Measurements from ENCODE around the gene GOLGA3.
A peak's percentile ranks its signal among the peaks of the same experiment; 100 is the strongest.
"Not testable (repeated sequence)": the region's sequence is repeated elsewhere in the genome, so short reads cannot be mapped to it uniquely, and the experiment has no call there.

The GOLGA3 gene

GRCh38 chr12:132784580-132784979 is 44.1 kb downstream of the GOLGA3 start:
- Mint-ChIP-seq H3K36me3 (peaks cover 7% of the 10 kb centered on the region), H3K4me3 (no peak overlapping the region), H3K4me1 (ENCODE audit: low read depth) (no peaks in the 10 kb centered on the region), H3K27me3 (no peaks in the 10 kb centered on the region), H3K9me3 (ENCODE audit: low read depth) (no peaks in the 10 kb centered on the region), H3K27ac (no peak overlapping the region)

GRCh38 chr12:132783917-132784531 is 44.6 kb downstream of the GOLGA3 start:
- Mint-ChIP-seq H3K27ac (no peak overlapping the region), H3K4me1 (ENCODE audit: low read depth) (no peaks in the 10 kb centered on the region), H3K9me3 (ENCODE audit: low read depth) (no peaks in the 10 kb centered on the region), H3K36me3 (peaks cover 5% of the 10 kb centered on the region), H3K4me3 (no peak overlapping the region), H3K27me3 (no peaks in the 10 kb centered on the region)

- no peaks in the 10 kb centered on the region for H3K27me3 Mint-ChIP-seq
- H3K4me3 Mint-ChIP-seq = no peak overlapping the region
- no peak overlapping the region for H3K27ac Mint-ChIP-seq
- H3K36me3 Mint-ChIP-seq = peaks cover 3% of the 10 kb centered on the region
- H3K4me1 Mint-ChIP-seq (ENCODE audit: low read depth) = no peaks in the 10 kb centered on the region
- H3K9me3 Mint-ChIP-seq (ENCODE audit: low read depth) = no peaks in the 10 kb centered on the region
These were observed 46.7 kb downstream of the GOLGA3 start for GRCh38 chr12:132781938-132782337.

- peaks cover 3% of the 10 kb centered on the region for H3K4me1 Mint-ChIP-seq (ENCODE audit: low read depth)
These were observed 48.8 kb downstream of the GOLGA3 start for GRCh38 chr12:132779781-132780353.

GRCh38 chr12:132777614-132778013 is 51.1 kb downstream of the GOLGA3 start:
- H3K36me3 Mint-ChIP-seq = peaks cover 5% of the 10 kb centered on the region
- H3K27ac Mint-ChIP-seq = no peak overlapping the region
- H3K27me3 Mint-ChIP-seq = no peaks in the 10 kb centered on the region

More at GRCh38 chr12:132779781-132780353, 48.8 kb downstream of the GOLGA3 start:
- no peak overlapping the region for H3K27ac Mint-ChIP-seq
- no peak overlapping the region for H3K4me3 Mint-ChIP-seq
- H3K36me3 Mint-ChIP-seq = peaks cover 3% of the 10 kb centered on the region
- H3K27me3 Mint-ChIP-seq = no peaks in the 10 kb centered on the region
- no peaks in the 10 kb centered on the region for H3K9me3 Mint-ChIP-seq (ENCODE audit: low read depth)

GRCh38 chr12:132776816-132777568 is 51.7 kb downstream of the GOLGA3 start:
- H3K4me3 Mint-ChIP-seq = no peak overlapping the region

More at GRCh38 chr12:132777614-132778013, 51.1 kb downstream of the GOLGA3 start:
- Mint-ChIP-seq H3K4me3 (no peak overlapping the region), H3K9me3 (ENCODE audit: low read depth) (no peaks in the 10 kb centered on the region), H3K4me1 (ENCODE audit: low read depth) (peaks cover 16% of the 10 kb centered on the region)

GRCh38 chr12:132776230-132776625 is 52.4 kb downstream of the GOLGA3 start:
- H3K27ac Mint-ChIP-seq; H3K4me3 Mint-ChIP-seq; H3K27me3 Mint-ChIP-seq; H3K36me3 Mint-ChIP-seq; H3K9me3 Mint-ChIP-seq (ENCODE audit: low read depth): not testable (repeated sequence)
- peaks cover 27% of the 10 kb centered on the region for H3K4me1 Mint-ChIP-seq (ENCODE audit: low read depth)

More at GRCh38 chr12:132776816-132777568, 51.7 kb downstream of the GOLGA3 start:
- H3K4me1 Mint-ChIP-seq (ENCODE audit: low read depth) = peaks cover 20% of the 10 kb centered on the region
- H3K27ac Mint-ChIP-seq = no peak overlapping the region
- peaks cover 5% of the 10 kb centered on the region for H3K36me3 Mint-ChIP-seq
- H3K9me3 Mint-ChIP-seq (ENCODE audit: low read depth) = no peaks in the 10 kb centered on the region
- no peaks in the 10 kb centered on the region for H3K27me3 Mint-ChIP-seq

- H3K9me3 Mint-ChIP-seq (ENCODE audit: low read depth) = no peaks in the 10 kb centered on the region
- H3K4me1 Mint-ChIP-seq (ENCODE audit: low read depth) = peaks cover 31% of the 10 kb centered on the region
- no peak overlapping the region for H3K27ac Mint-ChIP-seq
- H3K27me3 Mint-ChIP-seq = no peaks in the 10 kb centered on the region
- H3K36me3 Mint-ChIP-seq = peaks cover 5% of the 10 kb centered on the region
- no peak overlapping the region for H3K4me3 Mint-ChIP-seq
These were observed 53.0 kb downstream of the GOLGA3 start for GRCh38 chr12:132775502-132776229.

- Mint-ChIP-seq H3K4me3 (peak overlapping the region; percentile 38), H3K9me3 (ENCODE audit: low read depth) (no peaks in the 10 kb centered on the region), H3K27ac (peak overlapping the region; percentile 41), H3K27me3 (no peaks in the 10 kb centered on the region), H3K36me3 (peaks cover 2% of the 10 kb centered on the region), H3K4me1 (ENCODE audit: low read depth) (peaks cover 37% of the 10 kb centered on the region)
These were observed 53.9 kb downstream of the GOLGA3 start for GRCh38 chr12:132774646-132775275.

- H3K27me3 Mint-ChIP-seq = no peaks in the 10 kb centered on the region
- no peak overlapping the region for H3K4me3 Mint-ChIP-seq
- H3K27ac Mint-ChIP-seq = peak overlapping the region; percentile 64
- H3K4me1 Mint-ChIP-seq (ENCODE audit: low read depth) = peaks cover 43% of the 10 kb centered on the region
- no peaks in the 10 kb centered on the region for H3K9me3 Mint-ChIP-seq (ENCODE audit: low read depth)
- peaks cover 2% of the 10 kb centered on the region for H3K36me3 Mint-ChIP-seq
These were observed 54.5 kb downstream of the GOLGA3 start for GRCh38 chr12:132774159-132774558.

GRCh38 chr12:132773077-132773955 is 55.4 kb downstream of the GOLGA3 start:
- Mint-ChIP-seq H3K4me3 (no peak overlapping the region), H3K27ac (peak overlapping the region; percentile 64), H3K4me1 (ENCODE audit: low read depth) (peaks cover 52% of the 10 kb centered on the region), H3K36me3 (peaks cover 2% of the 10 kb centered on the region), H3K9me3 (ENCODE audit: low read depth) (no peaks in the 10 kb centered on the region), H3K27me3 (no peaks in the 10 kb centered on the region)

GRCh38 chr12:132772606-132773005 is 56.1 kb downstream of the GOLGA3 start:
- H3K27me3 Mint-ChIP-seq = no peaks in the 10 kb centered on the region
- peaks cover 59% of the 10 kb centered on the region for H3K4me1 Mint-ChIP-seq (ENCODE audit: low read depth)
- H3K27ac Mint-ChIP-seq = no peak overlapping the region
- H3K9me3 Mint-ChIP-seq (ENCODE audit: low read depth) = no peaks in the 10 kb centered on the region
- peaks cover 3% of the 10 kb centered on the region for H3K36me3 Mint-ChIP-seq
- H3K4me3 Mint-ChIP-seq = no peak overlapping the region

GRCh38 chr12:132771126-132771838 is 57.4 kb downstream of the GOLGA3 start:
- no peaks in the 10 kb centered on the region for H3K27me3 Mint-ChIP-seq

More at GRCh38 chr12:132771126-132771838, 57.4 kb downstream of the GOLGA3 start:
- Mint-ChIP-seq H3K4me1 (ENCODE audit: low read depth) (peaks cover 60% of the 10 kb centered on the region), H3K9me3 (ENCODE audit: low read depth) (no peaks in the 10 kb centered on the region), H3K27ac (peak overlapping the region; percentile 79), H3K4me3 (peak overlapping the region; percentile 53), H3K36me3 (peaks cover 4% of the 10 kb centered on the region)

All from activated naive CD8-positive, alpha-beta T cell (primary cell).